CD14-positive monocyte (primary cell): Measurements from ENCODE around the gene OSBPL2. TPM values are rescaled to one million over a fixed set of nuclear protein-coding genes. Genes with fewer than 3 reads are reported as not detected.

Experiments used
- DNase-seq, 3 donors: peaks; one replicate each; pipeline ENCODE4 v3.0.0-alpha.2; 2011 to 2022
- H2AFZ ChIP-seq: 2 replicates; pipeline ENCODE4 v1.6.0; 2012; ENCODE audit warnings: mild to moderate bottlenecking, low read depth, low read length, inconsistent platforms; ENCODE audit not compliant: insufficient read depth, poor library complexity, severe bottlenecking
- H3K27ac ChIP-seq, 2 donors: 1 replicate in 1 of 2; 2 replicates in 1 of 2; pipeline ENCODE4 v1.5.1; 2012 to 2013; ENCODE audit warnings: low read length in 2 of 2, control low read depth in 1 of 2, inconsistent platforms in 1 of 2, low read depth in 1 of 2, mild to moderate bottlenecking in 1 of 2
- H3K27me3 ChIP-seq, 2 donors: one replicate each; pipeline versions ENCODE4 v1.6.0 to v1.6.1; 2011 to 2013; ENCODE audit warnings: low read length in 2 of 2; ENCODE audit not compliant: control insufficient read depth in 2 of 2, insufficient read depth in 2 of 2
- H3K36me3 ChIP-seq, 2 donors: replicated peaks in 1 of 2; 1 replicate in 1 of 2; 2 replicates in 1 of 2; pipeline versions ENCODE4 v1.5.1 to v1.6.1; 2012 to 2013; ENCODE audit warnings: low read length in 2 of 2, control low read depth in 1 of 2, inconsistent platforms in 1 of 2, mild to moderate bottlenecking in 1 of 2; ENCODE audit not compliant: insufficient read depth in 2 of 2, control insufficient read depth in 1 of 2
- H3K4me1 ChIP-seq, 2 donors: 1 replicate in 1 of 2; 2 replicates in 1 of 2; pipeline versions ENCODE4 v1.5.1 to v1.6.1; 2012 to 2013; ENCODE audit warnings: low read length in 2 of 2, control low read depth in 1 of 2, inconsistent platforms in 1 of 2, mild to moderate bottlenecking in 1 of 2, moderate library complexity in 1 of 2; ENCODE audit not compliant: insufficient read depth in 2 of 2, control insufficient read depth in 1 of 2
- H3K4me2 ChIP-seq: replicated peaks from 2 replicates; pipeline ENCODE3; 2012; ENCODE audit warnings: low read length, moderate library complexity, mild to moderate bottlenecking; ENCODE audit not compliant: poor library complexity, severe bottlenecking; ENCODE audit errors: extremely low read depth
- H3K4me3 ChIP-seq, 3 experiments: fragments of 200-600 bp in 1 of 3; sonication (generic) in 1 of 3; replicated peaks in 1 of 3; 1 replicate in 2 of 3; 2 replicates in 1 of 3; pipeline ENCODE4 v1.5.1; 2011 to 2013; ENCODE audit warnings: low read length in 3 of 3, mild to moderate bottlenecking in 3 of 3, control low read depth in 2 of 3, low read depth in 2 of 3, inconsistent platforms in 1 of 3, moderate library complexity in 1 of 3
- H3K79me2 ChIP-seq: 2 replicates; pipeline ENCODE4 v1.6.0; 2012; ENCODE audit warnings: mild to moderate bottlenecking, control low read depth, inconsistent platforms, low read length, moderate library complexity; ENCODE audit not compliant: insufficient read depth
- H3K9ac ChIP-seq: 2 replicates; pipeline ENCODE4 v1.6.0; 2017; ENCODE audit warnings: low read length, mild to moderate bottlenecking; ENCODE audit not compliant: insufficient read depth, poor library complexity, severe bottlenecking
- H3K9me3 ChIP-seq, 2 donors: replicated peaks in 1 of 2; 1 replicate in 1 of 2; 2 replicates in 1 of 2; pipeline versions ENCODE4 v1.5.1 to v1.6.1; 2012 to 2013; ENCODE audit warnings: low read length in 2 of 2, control low read depth in 1 of 2; ENCODE audit not compliant: control insufficient read depth in 1 of 2, insufficient read depth in 1 of 2
- H4K20me1 ChIP-seq: 2 replicates; pipeline ENCODE4 v1.6.0; 2012; ENCODE audit warnings: mild to moderate bottlenecking, low read length, control low read depth, moderate library complexity; ENCODE audit not compliant: insufficient read depth
- H3K27ac Mint-ChIP-seq, 7 donors: one replicate each; pipeline ENCODE4 v1.8.0; 2020; ENCODE audit warnings: mild to moderate bottlenecking in 7 of 7, mixed read lengths in 7 of 7, moderate library complexity in 6 of 7, inconsistent platforms in 2 of 7
- H3K27me3 Mint-ChIP-seq, 3 donors: one replicate each; pipeline ENCODE4 v1.8.0; 2021 to 2022; ENCODE audit warnings: low read depth in 3 of 3, mild to moderate bottlenecking in 3 of 3, mixed read lengths in 3 of 3, moderate library complexity in 3 of 3, inconsistent platforms in 1 of 3
- H3K36me3 Mint-ChIP-seq, 2 donors: one replicate each; pipeline ENCODE4 v1.8.0; 2020; ENCODE audit warnings: mixed read lengths in 2 of 2, inconsistent platforms in 1 of 2, mild to moderate bottlenecking in 1 of 2
- H3K4me1 Mint-ChIP-seq: one replicate; pipeline ENCODE4 v1.8.0; 2020; ENCODE audit warnings: mild to moderate bottlenecking, mixed read lengths
- H3K4me3 Mint-ChIP-seq, 2 donors: one replicate each; pipeline ENCODE4 v1.8.0; 2020; ENCODE audit warnings: mild to moderate bottlenecking in 2 of 2, mixed read lengths in 2 of 2, moderate library complexity in 1 of 2
- H3K9me3 Mint-ChIP-seq, 7 donors: one replicate each; pipeline ENCODE4 v1.8.0; 2020 to 2022; ENCODE audit warnings: mixed read lengths in 7 of 7, mild to moderate bottlenecking in 6 of 7, moderate library complexity in 6 of 7, inconsistent platforms in 2 of 7
- WGBS: methylation state at CpG from one replicate; pipeline ENCODE4 v1.1.5; 2013; ENCODE audit warnings: missing lambda C conversion rate; ENCODE audit not compliant: insufficient coverage; 5-methylcytosine and 5-hydroxymethylcytosine counted together
- intact Hi-C, 2 donors: fragments of 100-400 bp; cut with micrococcal nuclease; formaldehyde crosslinking; loops; one replicate each; pipeline versions ENCODE4 v1.15.0 to v1.15.1; 2023
- polyA plus RNA-seq, 3 donors: library from polyadenylated mRNA; depleted of rRNA in 1 of 3; unstranded in 2 of 3; stranded (reverse) in 1 of 3; fragments of 300-500 nt in 2 of 3; fragments of >200 nt in 1 of 3; fragmentation: Illumina TruSeq in 2 of 3; gene quantifications; 1 replicate in 2 of 3; 2 replicates in 1 of 3; pipeline ENCODE4 v1.2.3, GENCODE V29; 2012 to 2021
- TF ChIP-seq, protein P1 (sequence below): fragments of 200-600 bp; IDR thresholded peaks from one replicate; pipeline ENCODE4 v1.8.0; 2022; ENCODE audit warnings: antibody characterized with exemption, mild to moderate bottlenecking

Gene OSBPL2
- polyA plus RNA-seq, 3 donors = 12.9 to 29.1 (median 17.9) TPM

DNA sequence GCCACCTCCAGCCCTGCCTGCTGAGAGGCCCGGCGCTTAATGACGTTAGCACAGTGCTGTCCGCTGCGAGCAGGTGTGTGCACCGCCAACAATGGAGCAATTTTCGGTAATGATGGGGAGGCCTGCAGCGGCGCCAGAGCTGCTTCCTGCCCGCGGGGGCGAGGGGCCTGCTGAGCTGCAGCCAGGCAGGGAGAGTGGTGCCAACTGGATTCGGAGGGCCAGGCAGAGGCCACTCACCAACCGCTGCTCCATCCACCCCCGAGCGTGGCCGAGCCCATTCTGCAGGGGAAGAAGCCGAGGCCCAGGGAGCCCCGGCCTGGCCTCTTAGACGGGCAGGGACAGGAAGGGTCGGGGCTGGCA, 27.8 kb upstream of the OSBPL2 start:
- Histone ChIP-seq H3K4me3 (no peak overlapping the region), H3K4me2 (no peak overlapping the region), H2AFZ (no peak overlapping the region), H3K27ac (no peak overlapping the region), H3K27me3 (peaks cover 0 to 9% of the 10 kb centered on the region in 2 donors), H3K9ac (no peak overlapping the region), H4K20me1 (no peaks in the 10 kb centered on the region), H3K9me3 (no peaks in the 10 kb centered on the region), H3K4me1 (no peaks in the 10 kb centered on the region), H3K79me2 (no peaks in the 10 kb centered on the region), H3K36me3 (no peaks in the 10 kb centered on the region)
- H3K27me3 Mint-ChIP-seq = peaks cover 5 to 27% (median 9%) of the 10 kb centered on the region in 3 donors
- H3K36me3 Mint-ChIP-seq = peaks cover 0 to 6% of the 10 kb centered on the region in 2 donors
- intact Hi-C loops = no loop called here
- TF ChIP-seq, protein P1, sequence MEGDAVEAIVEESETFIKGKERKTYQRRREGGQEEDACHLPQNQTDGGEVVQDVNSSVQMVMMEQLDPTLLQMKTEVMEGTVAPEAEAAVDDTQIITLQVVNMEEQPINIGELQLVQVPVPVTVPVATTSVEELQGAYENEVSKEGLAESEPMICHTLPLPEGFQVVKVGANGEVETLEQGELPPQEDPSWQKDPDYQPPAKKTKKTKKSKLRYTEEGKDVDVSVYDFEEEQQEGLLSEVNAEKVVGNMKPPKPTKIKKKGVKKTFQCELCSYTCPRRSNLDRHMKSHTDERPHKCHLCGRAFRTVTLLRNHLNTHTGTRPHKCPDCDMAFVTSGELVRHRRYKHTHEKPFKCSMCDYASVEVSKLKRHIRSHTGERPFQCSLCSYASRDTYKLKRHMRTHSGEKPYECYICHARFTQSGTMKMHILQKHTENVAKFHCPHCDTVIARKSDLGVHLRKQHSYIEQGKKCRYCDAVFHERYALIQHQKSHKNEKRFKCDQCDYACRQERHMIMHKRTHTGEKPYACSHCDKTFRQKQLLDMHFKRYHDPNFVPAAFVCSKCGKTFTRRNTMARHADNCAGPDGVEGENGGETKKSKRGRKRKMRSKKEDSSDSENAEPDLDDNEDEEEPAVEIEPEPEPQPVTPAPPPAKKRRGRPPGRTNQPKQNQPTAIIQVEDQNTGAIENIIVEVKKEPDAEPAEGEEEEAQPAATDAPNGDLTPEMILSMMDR = no peak
- no peaks in the 10 kb centered on the region for H3K9me3 Mint-ChIP-seq
- H3K4me3 Mint-ChIP-seq = no peak overlapping the region
- DNase-seq = no peak
- 74% methylated on average over 21 of the region's 21 CpGs for WGBS
- no peak overlapping the region for H3K27ac Mint-ChIP-seq
- no peaks in the 10 kb centered on the region for H3K4me1 Mint-ChIP-seq

DNA sequence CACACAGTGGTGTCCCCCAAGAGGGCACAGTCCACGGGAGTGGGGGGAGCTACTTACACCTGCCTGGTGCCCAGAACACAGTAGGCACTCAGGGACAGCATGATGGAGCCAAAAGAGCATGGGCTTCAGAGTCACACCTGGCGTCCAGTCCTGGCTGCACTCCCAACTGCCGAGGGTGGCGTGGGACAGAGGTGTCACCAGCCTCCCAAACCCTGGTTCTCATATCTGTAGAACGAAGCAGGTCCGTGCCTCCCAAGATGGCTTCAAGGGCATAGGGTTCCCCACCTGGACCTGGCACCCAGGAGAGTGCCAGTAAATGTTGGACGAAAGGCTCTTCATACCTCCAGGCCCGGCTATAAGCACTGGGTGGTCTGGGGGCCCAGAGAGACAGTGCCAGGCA, 27.1 kb upstream of the OSBPL2 start:
- H3K36me3 ChIP-seq = no peaks in the 10 kb centered on the region
- no peaks in the 10 kb centered on the region for H3K79me2 ChIP-seq
- intact Hi-C loops = no loop called here
- H3K9me3 ChIP-seq = no peaks in the 10 kb centered on the region
- no peak overlapping the region for H3K4me3 Mint-ChIP-seq
- H3K4me2 ChIP-seq = no peak overlapping the region
- H3K4me1 ChIP-seq = no peaks in the 10 kb centered on the region
- H3K4me3 ChIP-seq = no peak overlapping the region
- WGBS = 93% methylated on average over 6 of the region's 8 CpGs
- H4K20me1 ChIP-seq = no peaks in the 10 kb centered on the region
- no peaks in the 10 kb centered on the region for H3K9me3 Mint-ChIP-seq
- H2AFZ ChIP-seq = no peak overlapping the region
- H3K27me3 Mint-ChIP-seq = peaks cover 5 to 27% (median 9%) of the 10 kb centered on the region in 3 donors
- H3K27ac ChIP-seq = no peak overlapping the region
- H3K4me1 Mint-ChIP-seq = no peaks in the 10 kb centered on the region
- no peak overlapping the region for H3K9ac ChIP-seq
- H3K36me3 Mint-ChIP-seq = peaks cover 0 to 2% of the 10 kb centered on the region in 2 donors
- no peak overlapping the region for H3K27ac Mint-ChIP-seq
- no peak for DNase-seq
- peaks cover 0 to 9% of the 10 kb centered on the region in 2 donors for H3K27me3 ChIP-seq
- TF ChIP-seq, protein P1 = no peak
